MM.1S (cell line): ENCODE results near the gene FBLIM1.

ENCODE experiments used
- DNase-seq: peaks from one replicate; pipeline ENCODE4 v3.0.0-alpha.2; 2015
- H2AFZ ChIP-seq: fragments of 300-600 bp; sonication (generic); 2 replicates; pipeline ENCODE4 v1.6.0; 2016; ENCODE audit warnings: antibody characterized with exemption, low read length
- H3F3A ChIP-seq: fragments of 300-600 bp; sonication (generic); 2 replicates; pipeline ENCODE4 v1.6.1; 2016; ENCODE audit warnings: mild to moderate bottlenecking, antibody characterized with exemption, low read length, moderate library complexity, mixed read lengths; ENCODE audit not compliant: insufficient read depth
- H3K27ac ChIP-seq: fragments of 300-600 bp; sonication (generic); 2 replicates; pipeline ENCODE4 v1.5.1; 2016; ENCODE audit warnings: mild to moderate bottlenecking, low read length
- H3K27me3 ChIP-seq: fragments of 300-600 bp; sonication (generic); replicated peaks from 2 replicates; pipeline ENCODE4 v1.6.0; 2016; ENCODE audit warnings: low read length; ENCODE audit not compliant: insufficient read depth
- H3K36me3 ChIP-seq: fragments of 300-600 bp; sonication (generic); replicated peaks from 2 replicates; pipeline ENCODE4 v1.6.1; 2016; ENCODE audit warnings: mild to moderate bottlenecking, low read length, mixed read lengths; ENCODE audit not compliant: insufficient read depth
- H3K4me1 ChIP-seq: fragments of 300-600 bp; sonication (generic); 2 replicates; pipeline ENCODE4 v1.6.1; 2016; ENCODE audit warnings: low read length, mixed read lengths
- H3K4me2 ChIP-seq: fragments of 300-600 bp; sonication (generic); 2 replicates; pipeline ENCODE4 v1.6.0; 2016; ENCODE audit warnings: low read depth, low read length
- H3K4me3 ChIP-seq: fragments of 300-600 bp; sonication (generic); 2 replicates; pipeline ENCODE4 v1.5.1; 2016; ENCODE audit warnings: low read length, mixed read lengths
- H3K79me2 ChIP-seq: fragments of 300-600 bp; sonication (generic); 2 replicates; pipeline ENCODE4 v1.6.1; 2016; ENCODE audit warnings: mixed run types, low read length, mixed read lengths
- H3K9ac ChIP-seq: fragments of 300-600 bp; sonication (generic); 2 replicates; pipeline ENCODE4 v1.6.1; 2016; ENCODE audit warnings: low read length, mixed read lengths
- H3K9me2 ChIP-seq: fragments of 300-600 bp; sonication (generic); replicated peaks from 2 replicates; pipeline ENCODE4 v1.6.1; 2016; ENCODE audit warnings: mild to moderate bottlenecking, low read length, mixed read lengths; ENCODE audit not compliant: insufficient read depth
- H3K9me3 ChIP-seq: fragments of 300-600 bp; sonication (generic); replicated peaks from 2 replicates; pipeline ENCODE4 v1.6.1; 2016; ENCODE audit warnings: mild to moderate bottlenecking, low read length, mixed read lengths; ENCODE audit not compliant: insufficient read depth
- H4K20me1 ChIP-seq: fragments of 300-600 bp; sonication (generic); 2 replicates; pipeline ENCODE4 v1.6.1; 2016; ENCODE audit warnings: mild to moderate bottlenecking, low read length, moderate library complexity, mixed read lengths; ENCODE audit not compliant: insufficient read depth
- CTCF ChIP-seq: fragments of 300-600 bp; sonication (generic); IDR thresholded peaks from 2 replicates; pipeline ENCODE4 v1.5.1; 2016; ENCODE audit warnings: antibody characterized with exemption, low read length, mixed read lengths
- EZH2 ChIP-seq: fragments of 300-600 bp; sonication (generic); optimal IDR thresholded peaks from 2 replicates; pipeline ENCODE3; 2017; ENCODE audit warnings: low read depth, mild to moderate bottlenecking, antibody characterized with exemption, low read length, mixed read lengths
- EZH2phosphoT487 ChIP-seq: fragments of 300-600 bp; sonication (generic); IDR thresholded peaks from 2 replicates; pipeline ENCODE4 v1.6.1; 2018; ENCODE audit warnings: antibody characterized with exemption, low read length

Gene FBLIM1

GRCh38 chr1:15751717-15752116, 6.9 kb upstream of the FBLIM1 start:
- TF ChIP-seq EZH2phosphoT487 (no peak), EZH2 (no peak), CTCF (no peak)

GRCh38 chr1:15753776-15754175, 4.8 kb upstream of the FBLIM1 start:
- H3K9me3 ChIP-seq, result no peaks in the 10 kb centered on the region
- H3F3A ChIP-seq, result no peaks in the 10 kb centered on the region
- no peaks in the 10 kb centered on the region for H3K79me2 ChIP-seq
- no peak overlapping the region for H3K4me3 ChIP-seq
- no peak for DNase-seq
- H2AFZ ChIP-seq, result no peak overlapping the region
- H3K36me3 ChIP-seq, result no peaks in the 10 kb centered on the region
- no peak overlapping the region for H3K4me2 ChIP-seq
- no peak overlapping the region for H3K27ac ChIP-seq
- H4K20me1 ChIP-seq, result no peaks in the 10 kb centered on the region
- peaks cover 38% of the 10 kb centered on the region for H3K27me3 ChIP-seq
- H3K9me2 ChIP-seq, result no peaks in the 10 kb centered on the region
- H3K9ac ChIP-seq, result no peak overlapping the region
- no peaks in the 10 kb centered on the region for H3K4me1 ChIP-seq
- TF ChIP-seq EZH2phosphoT487 (no peak), CTCF (no peak), EZH2 (no peak)

More at GRCh38 chr1:15751717-15752116, 6.9 kb upstream of the FBLIM1 start:
- no peaks in the 10 kb centered on the region for H3K9me2 ChIP-seq
- no peak overlapping the region for H3K9ac ChIP-seq
- H3K27me3 ChIP-seq, result peaks cover 21% of the 10 kb centered on the region
- H3K4me3 ChIP-seq, result no peak overlapping the region
- H4K20me1 ChIP-seq, result no peaks in the 10 kb centered on the region
- H3F3A ChIP-seq, result no peaks in the 10 kb centered on the region
- H3K4me2 ChIP-seq, result no peak overlapping the region
- H3K9me3 ChIP-seq, result no peaks in the 10 kb centered on the region
- no peak overlapping the region for H3K27ac ChIP-seq
- no peak for DNase-seq
- no peak overlapping the region for H2AFZ ChIP-seq
- no peaks in the 10 kb centered on the region for H3K36me3 ChIP-seq
- H3K79me2 ChIP-seq, result no peaks in the 10 kb centered on the region
- H3K4me1 ChIP-seq, result peaks cover 1% of the 10 kb centered on the region; the same call in 1 of the 2 replicates

GRCh38 chr1:15755021-15755645, 3.5 kb upstream of the FBLIM1 start:
- no peaks in the 10 kb centered on the region for H3K9me3 ChIP-seq
- H3F3A ChIP-seq, result no peaks in the 10 kb centered on the region
- no peaks in the 10 kb centered on the region for H3K36me3 ChIP-seq
- H3K9me2 ChIP-seq, result no peaks in the 10 kb centered on the region
- no peak overlapping the region for H2AFZ ChIP-seq
- no peak for DNase-seq
- no peaks in the 10 kb centered on the region for H4K20me1 ChIP-seq
- no peaks in the 10 kb centered on the region for H3K4me1 ChIP-seq
- H3K27me3 ChIP-seq, result peaks cover 44% of the 10 kb centered on the region
- H3K27ac ChIP-seq, result no peak overlapping the region
- H3K79me2 ChIP-seq, result no peaks in the 10 kb centered on the region
- no peak overlapping the region for H3K4me2 ChIP-seq
- no peak overlapping the region for H3K9ac ChIP-seq
- no peak overlapping the region for H3K4me3 ChIP-seq
- no peak for TF ChIP-seq EZH2phosphoT487
- TF ChIP-seq CTCF, result no peak
- no peak for TF ChIP-seq EZH2
